Peyer's patch (tissue), 4 donors: ENCODE data around the gene DSG3.

Experiments
- CTCF ChIP-seq, 6 experiments: fragments of 450-650 bp in 4 of 6; fragments of 200-600 bp in 2 of 6; sonication (generic) in 1 of 6; IDR thresholded peaks; one replicate each; pipeline ENCODE4 v1.5.1; 2017 to 2019; ENCODE audit warnings: antibody characterized with exemption in 6 of 6, mild to moderate bottlenecking in 3 of 6, moderate library complexity in 1 of 6
- POLR2A ChIP-seq, 2 donors: fragments of 450-650 bp; IDR thresholded peaks; one replicate each; pipeline ENCODE4 v1.5.1; 2017; ENCODE audit warnings: antibody characterized with exemption in 2 of 2, mild to moderate bottlenecking in 2 of 2, moderate library complexity in 2 of 2

GRCh38 chr18:31516437-31516836, 68.9 kb downstream of the DSG3 start:
- TF ChIP-seq POLR2A (IDR thresholded peaks at IDR 0.05) (no peak), CTCF (IDR thresholded peaks at IDR 0.05) (no peak)
